ENCODE data around the gene JAKMIP1. TPM values are rescaled to one million over a fixed set of nuclear protein-coding genes. Genes with fewer than 3 reads are reported as not detected.

The JAKMIP1 gene
- total and polyA plus RNA-seq, 4 donors, result 0.08 to 0.46 (median 0.22) TPM

DNA sequence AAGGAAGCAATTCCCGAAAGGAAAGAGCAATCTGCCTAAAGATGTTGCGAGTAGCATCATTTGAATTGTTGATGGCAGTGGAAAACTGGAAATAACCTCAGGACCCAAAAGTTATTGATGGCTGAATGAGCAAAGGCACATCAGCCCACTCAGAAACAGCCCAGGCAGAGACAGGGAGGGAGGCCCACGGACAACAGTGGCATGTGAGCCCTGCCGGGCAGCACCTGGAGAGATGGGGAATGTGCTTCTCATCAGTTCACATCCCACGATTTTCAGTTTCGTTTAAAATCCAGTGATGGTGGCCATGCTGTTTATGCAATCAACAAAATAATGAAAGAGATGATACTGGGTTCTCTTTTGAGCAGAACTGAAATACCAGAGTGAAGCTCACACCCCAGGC, 80.0 kb downstream of the JAKMIP1 start:
- ATAC-seq (ENCODE audit: insufficient read depth, low FRiP score), result no peak
- DNase-seq, result no peak
- no peak overlapping the region for H3K4me3 ChIP-seq
- no peak overlapping the region for H3K27ac ChIP-seq (ENCODE audit: low read depth in 1 of 2, low read length in 1 of 2)
- 69 to 74% methylated on average over 6 of the region's 6 CpGs for WGBS, 2 donors
- TF ChIP-seq, protein P1, sequence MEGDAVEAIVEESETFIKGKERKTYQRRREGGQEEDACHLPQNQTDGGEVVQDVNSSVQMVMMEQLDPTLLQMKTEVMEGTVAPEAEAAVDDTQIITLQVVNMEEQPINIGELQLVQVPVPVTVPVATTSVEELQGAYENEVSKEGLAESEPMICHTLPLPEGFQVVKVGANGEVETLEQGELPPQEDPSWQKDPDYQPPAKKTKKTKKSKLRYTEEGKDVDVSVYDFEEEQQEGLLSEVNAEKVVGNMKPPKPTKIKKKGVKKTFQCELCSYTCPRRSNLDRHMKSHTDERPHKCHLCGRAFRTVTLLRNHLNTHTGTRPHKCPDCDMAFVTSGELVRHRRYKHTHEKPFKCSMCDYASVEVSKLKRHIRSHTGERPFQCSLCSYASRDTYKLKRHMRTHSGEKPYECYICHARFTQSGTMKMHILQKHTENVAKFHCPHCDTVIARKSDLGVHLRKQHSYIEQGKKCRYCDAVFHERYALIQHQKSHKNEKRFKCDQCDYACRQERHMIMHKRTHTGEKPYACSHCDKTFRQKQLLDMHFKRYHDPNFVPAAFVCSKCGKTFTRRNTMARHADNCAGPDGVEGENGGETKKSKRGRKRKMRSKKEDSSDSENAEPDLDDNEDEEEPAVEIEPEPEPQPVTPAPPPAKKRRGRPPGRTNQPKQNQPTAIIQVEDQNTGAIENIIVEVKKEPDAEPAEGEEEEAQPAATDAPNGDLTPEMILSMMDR (IDR thresholded peaks at IDR 0.05; ENCODE audit: control extremely low read depth, extremely low read depth), result no peak
- no peaks in the 10 kb centered on the region for H3K4me1 ChIP-seq (ENCODE audit: control insufficient read depth in 5 of 5, insufficient read depth in 5 of 5, low read length in 5 of 5)
- H3K9ac ChIP-seq (ENCODE audit: insufficient read depth in 1 of 2, low read length in 2 of 2), result no peak overlapping the region
- H3K36me3 ChIP-seq (ENCODE audit: control insufficient read depth in 4 of 4, insufficient read depth in 4 of 4, low read length in 4 of 4), result no peaks in the 10 kb centered on the region
- H3K27me3 ChIP-seq (ENCODE audit: control insufficient read depth in 3 of 3, insufficient read depth in 3 of 3, low read length in 2 of 3), result no peaks in the 10 kb centered on the region
- peaks cover 0 to 4% (median 0%) of the 10 kb centered on the region in 4 donors for H3K9me3 ChIP-seq (ENCODE audit: control insufficient read depth in 4 of 4, insufficient read depth in 3 of 4, low read length in 3 of 4)

DNA sequence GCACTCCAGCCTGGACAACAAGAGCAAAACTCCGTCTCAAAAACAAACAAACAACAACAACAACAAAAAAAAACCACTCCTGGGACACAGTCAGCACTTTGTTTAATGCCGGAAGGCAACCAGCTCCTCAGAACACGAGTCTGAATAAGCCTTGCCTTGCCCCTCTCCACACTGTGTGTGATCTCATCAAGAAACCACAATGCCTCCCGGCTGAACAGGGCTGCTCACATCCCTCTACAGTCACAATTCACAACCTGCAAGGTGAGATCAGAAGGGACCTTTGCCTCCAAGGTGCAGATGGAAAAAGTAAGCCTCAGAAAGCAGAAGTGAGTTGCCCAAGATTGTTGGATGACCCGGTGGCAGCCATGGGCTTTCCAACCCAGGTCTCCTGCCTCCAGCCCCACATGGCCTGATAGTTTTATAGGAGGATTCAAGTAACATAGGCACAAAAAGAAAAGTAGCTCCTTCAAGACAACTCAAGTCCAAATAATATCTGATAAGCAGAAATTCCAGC, 80.8 kb downstream of the JAKMIP1 start:
- no peak overlapping the region for H3K9ac ChIP-seq (ENCODE audit: insufficient read depth in 1 of 2, low read length in 2 of 2)
- H3K27me3 ChIP-seq (ENCODE audit: control insufficient read depth in 3 of 3, insufficient read depth in 3 of 3, low read length in 2 of 3), result no peaks in the 10 kb centered on the region
- H3K36me3 ChIP-seq (ENCODE audit: control insufficient read depth in 4 of 4, insufficient read depth in 4 of 4, low read length in 4 of 4), result no peaks in the 10 kb centered on the region
- H3K9me3 ChIP-seq (ENCODE audit: control insufficient read depth in 4 of 4, insufficient read depth in 3 of 4, low read length in 3 of 4), result peaks cover 0 to under 1% (median 0%) of the 10 kb centered on the region in 4 donors
- TF ChIP-seq, protein P1 (IDR thresholded peaks at IDR 0.05; ENCODE audit: control extremely low read depth, extremely low read depth), result no peak
- H3K27ac ChIP-seq (ENCODE audit: low read depth in 1 of 2, low read length in 1 of 2), result no peak overlapping the region
- DNase-seq, result no peak
- no peak for ATAC-seq (ENCODE audit: insufficient read depth, low FRiP score)
- H3K4me3 ChIP-seq, result no peak overlapping the region
- 62 to 65% methylated on average over 5 of the region's 5 CpGs for WGBS, 2 donors
- no peaks in the 10 kb centered on the region for H3K4me1 ChIP-seq (ENCODE audit: control insufficient read depth in 5 of 5, insufficient read depth in 5 of 5, low read length in 5 of 5)

DNA sequence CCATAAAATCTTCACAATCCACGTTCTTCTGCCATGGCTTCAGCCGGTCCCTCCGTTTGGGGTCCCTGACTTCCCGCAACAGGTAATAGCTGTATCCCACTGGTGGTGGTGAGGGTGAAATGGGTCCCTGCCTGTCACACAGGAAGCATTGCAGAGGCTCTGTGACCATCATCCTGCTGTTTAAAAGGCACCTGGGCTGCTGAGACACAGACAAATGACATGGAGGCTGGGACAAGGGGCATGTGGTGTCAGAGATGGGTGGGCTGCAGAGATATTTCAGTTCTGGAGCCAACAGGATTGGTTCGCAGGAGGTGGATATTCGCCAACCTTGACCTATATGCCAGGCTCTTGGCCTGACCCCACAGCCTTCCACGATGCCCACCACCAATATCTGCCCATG, 82.1 kb downstream of the JAKMIP1 start:
- DNase-seq, result no peak
- Histone ChIP-seq H3K27me3 (ENCODE audit: control insufficient read depth in 3 of 3, insufficient read depth in 3 of 3, low read length in 2 of 3) (no peaks in the 10 kb centered on the region), H3K27ac (ENCODE audit: low read depth in 1 of 2, low read length in 1 of 2) (no peak overlapping the region), H3K36me3 (ENCODE audit: control insufficient read depth in 4 of 4, insufficient read depth in 4 of 4, low read length in 4 of 4) (no peaks in the 10 kb centered on the region), H3K9me3 (ENCODE audit: control insufficient read depth in 4 of 4, insufficient read depth in 3 of 4, low read length in 3 of 4) (no peaks in the 10 kb centered on the region), H3K4me1 (ENCODE audit: control insufficient read depth in 5 of 5, insufficient read depth in 5 of 5, low read length in 5 of 5) (no peaks in the 10 kb centered on the region), H3K9ac (ENCODE audit: insufficient read depth in 1 of 2, low read length in 2 of 2) (no peak overlapping the region), H3K4me3 (no peak overlapping the region)
- no peak for ATAC-seq (ENCODE audit: insufficient read depth, low FRiP score)
- TF ChIP-seq, protein P1 (IDR thresholded peaks at IDR 0.05; ENCODE audit: control extremely low read depth, extremely low read depth), result no peak
- 81 to 88% methylated on average over 7 of the region's 7 CpGs for WGBS, 2 donors

DNA sequence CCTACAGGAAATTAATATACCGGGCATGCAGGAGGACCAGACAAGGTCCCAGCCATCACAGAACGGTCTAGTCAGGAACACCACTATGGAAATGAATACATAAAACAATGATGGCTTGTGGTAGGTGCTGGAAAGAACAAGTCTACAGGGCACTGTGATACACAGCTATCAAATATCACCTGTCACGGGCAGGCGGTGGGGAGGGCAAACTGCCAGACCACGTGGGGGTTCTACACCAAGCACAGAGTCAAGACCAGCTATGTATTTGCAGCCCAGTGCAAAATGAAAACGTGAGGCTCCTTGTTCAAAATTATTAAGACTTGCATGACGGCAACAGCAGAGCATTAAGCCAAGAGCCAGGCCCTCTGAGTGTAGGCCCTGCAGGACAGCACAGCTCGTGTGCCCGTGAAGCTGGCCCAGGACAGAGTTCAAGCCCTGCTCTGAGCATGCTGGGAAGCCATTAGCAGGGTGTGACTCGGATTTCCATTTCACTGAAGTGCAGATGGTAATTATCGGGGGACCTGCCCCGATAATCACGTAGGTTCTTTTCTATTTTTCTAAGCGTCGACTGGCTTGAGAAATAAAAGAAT, 83.6 kb downstream of the JAKMIP1 start:
- Histone ChIP-seq H3K27me3 (ENCODE audit: control insufficient read depth in 3 of 3, insufficient read depth in 3 of 3, low read length in 2 of 3) (no peaks in the 10 kb centered on the region), H3K4me1 (ENCODE audit: control insufficient read depth in 5 of 5, insufficient read depth in 5 of 5, low read length in 5 of 5) (no peaks in the 10 kb centered on the region), H3K4me3 (no peak overlapping the region), H3K9me3 (ENCODE audit: control insufficient read depth in 4 of 4, insufficient read depth in 3 of 4, low read length in 3 of 4) (no peaks in the 10 kb centered on the region), H3K9ac (ENCODE audit: insufficient read depth in 1 of 2, low read length in 2 of 2) (no peak overlapping the region), H3K36me3 (ENCODE audit: control insufficient read depth in 4 of 4, insufficient read depth in 4 of 4, low read length in 4 of 4) (no peaks in the 10 kb centered on the region), H3K27ac (ENCODE audit: low read depth in 1 of 2, low read length in 1 of 2) (no peak overlapping the region)
- TF ChIP-seq, protein P1 (IDR thresholded peaks at IDR 0.05; ENCODE audit: control extremely low read depth, extremely low read depth), result no peak
- 32 to 35% methylated on average over 15 of the region's 15 CpGs for WGBS, 2 donors
- ATAC-seq (ENCODE audit: insufficient read depth, low FRiP score), result no peak
- DNase-seq, result peak in 1 of 3 donors; percentile 34
